Keratinocyte (primary cell): ENCODE measurements around the gene GRIK4. TPM values are rescaled to one million over a fixed set of nuclear protein-coding genes. Genes with fewer than 3 reads are reported as not detected.

ENCODE experiments used
- DNase-seq: peaks from one replicate; pipeline ENCODE4 v3.0.0-alpha.2; 2011; ENCODE audit warnings: low read depth, missing footprints, low spot score
- FAIRE-seq: peaks from 2 replicates; lab custom pipeline; 2011; peaks lifted over from hg19 to GRCh38; lab: Jason Lieb, UNC
- H2AFZ ChIP-seq: 2 replicates; pipeline ENCODE4 v1.6.0; 2012; ENCODE audit warnings: low read length, control low read depth, inconsistent platforms; ENCODE audit not compliant: control insufficient read depth
- H3K27ac ChIP-seq: 2 replicates; pipeline ENCODE4 v1.5.1; 2011; ENCODE audit warnings: low read length; ENCODE audit not compliant: control insufficient read depth, insufficient read depth
- H3K27me3 ChIP-seq: 3 replicates; pipeline ENCODE4 v1.6.0; 2011; ENCODE audit warnings: low read length; ENCODE audit not compliant: control insufficient read depth, insufficient read depth; ENCODE audit errors: extremely low read depth
- H3K36me3 ChIP-seq, 2 experiments: 2 replicates in 1 of 2; 3 replicates in 1 of 2; pipeline ENCODE4 v1.5.1; 2011; ENCODE audit warnings: low read length in 2 of 2, mild to moderate bottlenecking in 1 of 2; ENCODE audit not compliant: control insufficient read depth in 2 of 2, insufficient read depth in 2 of 2; ENCODE audit errors: extremely low read depth in 1 of 2
- H3K4me1 ChIP-seq: 3 replicates; pipeline ENCODE4 v1.5.1; 2011; ENCODE audit warnings: low read length; ENCODE audit not compliant: control insufficient read depth, insufficient read depth; ENCODE audit errors: extremely low read depth
- H3K4me2 ChIP-seq: 3 replicates; pipeline ENCODE4 v1.6.0; 2011; ENCODE audit warnings: low read depth, low read length; ENCODE audit not compliant: control insufficient read depth, insufficient read depth; ENCODE audit errors: extremely low read depth
- H3K4me3 ChIP-seq, 3 experiments: fragments of 200-600 bp in 1 of 3; sonication (generic) in 1 of 3; 2 replicates in 2 of 3; 3 replicates in 1 of 3; pipeline ENCODE4 v1.5.1; 2011 to 2016; ENCODE audit warnings: low read length in 3 of 3, mild to moderate bottlenecking in 3 of 3, control low read depth in 2 of 3, inconsistent platforms in 1 of 3, low read depth in 1 of 3, mixed read lengths in 1 of 3, mixed run types in 1 of 3, moderate library complexity in 1 of 3; ENCODE audit not compliant: control insufficient read depth in 2 of 3, insufficient read depth in 2 of 3; ENCODE audit errors: extremely low read depth in 1 of 3
- H3K79me2 ChIP-seq: 2 replicates; pipeline ENCODE4 v1.6.0; 2012; ENCODE audit warnings: low read length; ENCODE audit not compliant: control insufficient read depth, insufficient read depth
- H3K9ac ChIP-seq: 3 replicates; pipeline ENCODE4 v1.6.0; 2011; ENCODE audit warnings: low read length; ENCODE audit not compliant: control insufficient read depth, insufficient read depth; ENCODE audit errors: extremely low read depth
- H3K9me1 ChIP-seq: 3 replicates; pipeline ENCODE4 v1.6.0; 2011; ENCODE audit warnings: low read length; ENCODE audit not compliant: control insufficient read depth, insufficient read depth; ENCODE audit errors: extremely low read depth
- H3K9me3 ChIP-seq: 2 replicates; pipeline ENCODE4 v1.5.1; 2012; ENCODE audit warnings: low read depth, low read length; ENCODE audit not compliant: control insufficient read depth
- H4K20me1 ChIP-seq: 3 replicates; pipeline ENCODE4 v1.6.0; 2011; ENCODE audit warnings: low read length; ENCODE audit not compliant: control insufficient read depth, insufficient read depth; ENCODE audit errors: extremely low read depth
- EZH2 ChIP-seq: IDR thresholded peaks from one replicate; pipeline ENCODE4 v1.6.1; 2012; ENCODE audit warnings: inconsistent platforms, mild to moderate bottlenecking, low read length, moderate library complexity
- dilution Hi-C: fragments of 300-500 bp; cut with MboI; formaldehyde crosslinking; loops from one replicate; pipeline ENCODE4 v1.7.0; 2020; ENCODE audit warnings: low sequenced_read_pairs; ENCODE audit not compliant: extremely low pct_ligation_motif_present
- polyA plus RNA-seq, 5 experiments: library from polyadenylated mRNA; depleted of rRNA in 3 of 5; stranded (reverse) in 3 of 5; stranded (forward) in 1 of 5; unstranded in 1 of 5; fragments of >200 nt; gene quantifications; 1 replicate in 1 of 5; 2 replicates in 3 of 5; 3 replicates in 1 of 5; pipeline versions ENCODE4 v1.2.1 to v1.2.3, GENCODE V29; 2011 to 2012; ENCODE audit warnings: missing spikeins in 2 of 5, low read depth in 1 of 5, low replicate concordance in 1 of 5
- TF ChIP-seq, protein P1 (sequence below), 3 experiments: IDR thresholded peaks in 1 of 3; conservative IDR thresholded peaks in 1 of 3; optimal IDR thresholded peaks in 1 of 3; 2 replicates in 2 of 3; 3 replicates in 1 of 3; pipeline versions ENCODE3 to v1.5.1; 2011; ENCODE audit warnings: low read length in 3 of 3, mild to moderate bottlenecking in 3 of 3, moderate library complexity in 2 of 3, control low read depth in 1 of 3, inconsistent platforms in 1 of 3; ENCODE audit not compliant: insufficient read depth in 2 of 3; ENCODE audit errors: extremely low read depth in 1 of 3

Gene GRIK4
- polyA plus RNA-seq, 1 donor (not counting 4 experiments of a cell fraction or from before 2014, with no cell fraction given) = not detected

DNA sequence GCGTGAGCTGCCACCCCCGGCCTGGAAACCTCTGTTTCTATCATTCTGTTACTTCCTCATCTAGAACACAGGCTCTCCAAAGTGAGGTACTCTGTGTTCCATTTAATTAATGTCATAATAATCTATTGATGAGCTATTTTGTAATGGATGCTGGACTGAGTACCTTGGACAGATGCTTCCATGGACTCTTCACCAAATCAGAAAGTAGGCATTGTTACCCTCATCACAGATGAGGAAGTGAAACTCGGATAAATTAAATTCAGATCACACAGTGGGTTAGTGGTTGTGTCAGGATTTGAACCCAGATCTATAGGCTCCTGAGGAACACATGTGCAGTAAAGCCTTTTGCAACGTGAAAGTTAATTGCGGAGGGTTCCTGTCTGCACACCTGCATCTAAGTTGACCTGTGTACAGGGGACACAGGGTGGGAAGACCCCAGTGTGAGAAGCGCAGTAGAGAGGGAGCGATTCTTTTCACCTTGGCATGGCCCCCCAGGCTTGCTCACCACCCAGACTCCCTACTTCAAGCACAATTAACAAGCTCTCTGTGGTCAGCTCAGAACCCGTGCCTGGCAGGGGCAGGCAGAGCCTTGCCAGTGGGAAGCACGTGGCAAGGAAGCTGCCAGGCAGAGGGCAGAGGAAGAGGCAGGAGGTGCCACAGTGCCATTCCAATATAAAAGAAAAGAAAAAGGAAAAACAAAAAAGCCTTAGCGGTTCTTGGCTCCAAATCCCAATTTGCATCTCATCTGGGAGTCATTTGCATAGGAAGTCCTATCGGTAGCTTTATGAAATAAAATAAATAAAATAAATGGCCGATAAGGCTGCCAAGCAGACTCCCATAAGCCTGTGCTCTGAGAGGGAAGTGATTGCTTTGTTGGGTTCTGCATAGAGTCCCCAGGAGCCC is 239.3 kb downstream of the GRIK4 start:
- no peak overlapping the region for H3K27ac ChIP-seq
- no peak overlapping the region for H2AFZ ChIP-seq
- H3K79me2 ChIP-seq = no peaks in the 10 kb centered on the region
- dilution Hi-C loops = no loop called here
- FAIRE-seq = no peak
- H3K9ac ChIP-seq = no peak overlapping the region
- no peak for TF ChIP-seq EZH2
- TF ChIP-seq, protein P1, sequence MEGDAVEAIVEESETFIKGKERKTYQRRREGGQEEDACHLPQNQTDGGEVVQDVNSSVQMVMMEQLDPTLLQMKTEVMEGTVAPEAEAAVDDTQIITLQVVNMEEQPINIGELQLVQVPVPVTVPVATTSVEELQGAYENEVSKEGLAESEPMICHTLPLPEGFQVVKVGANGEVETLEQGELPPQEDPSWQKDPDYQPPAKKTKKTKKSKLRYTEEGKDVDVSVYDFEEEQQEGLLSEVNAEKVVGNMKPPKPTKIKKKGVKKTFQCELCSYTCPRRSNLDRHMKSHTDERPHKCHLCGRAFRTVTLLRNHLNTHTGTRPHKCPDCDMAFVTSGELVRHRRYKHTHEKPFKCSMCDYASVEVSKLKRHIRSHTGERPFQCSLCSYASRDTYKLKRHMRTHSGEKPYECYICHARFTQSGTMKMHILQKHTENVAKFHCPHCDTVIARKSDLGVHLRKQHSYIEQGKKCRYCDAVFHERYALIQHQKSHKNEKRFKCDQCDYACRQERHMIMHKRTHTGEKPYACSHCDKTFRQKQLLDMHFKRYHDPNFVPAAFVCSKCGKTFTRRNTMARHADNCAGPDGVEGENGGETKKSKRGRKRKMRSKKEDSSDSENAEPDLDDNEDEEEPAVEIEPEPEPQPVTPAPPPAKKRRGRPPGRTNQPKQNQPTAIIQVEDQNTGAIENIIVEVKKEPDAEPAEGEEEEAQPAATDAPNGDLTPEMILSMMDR (optimal IDR thresholded peaks at IDR 0.05 in 1 of 3, IDR thresholded peaks at IDR 0.05 in 1 of 3, conservative IDR thresholded peaks at IDR 0.05 in 1 of 3; ENCODE audit: extremely low read depth in 1 of 3, insufficient read depth in 2 of 3, low read length in 3 of 3) = no peak
- no peaks in the 10 kb centered on the region for H3K9me3 ChIP-seq
- no peak overlapping the region for H3K4me2 ChIP-seq
- H4K20me1 ChIP-seq = no peaks in the 10 kb centered on the region
- no peaks in the 10 kb centered on the region for H3K36me3 ChIP-seq
- H3K27me3 ChIP-seq = peaks cover 10% of the 10 kb centered on the region
- no peaks in the 10 kb centered on the region for H3K9me1 ChIP-seq
- DNase-seq = no peak
- H3K4me3 ChIP-seq = no peak overlapping the region
- peaks cover 25% of the 10 kb centered on the region for H3K4me1 ChIP-seq

DNA sequence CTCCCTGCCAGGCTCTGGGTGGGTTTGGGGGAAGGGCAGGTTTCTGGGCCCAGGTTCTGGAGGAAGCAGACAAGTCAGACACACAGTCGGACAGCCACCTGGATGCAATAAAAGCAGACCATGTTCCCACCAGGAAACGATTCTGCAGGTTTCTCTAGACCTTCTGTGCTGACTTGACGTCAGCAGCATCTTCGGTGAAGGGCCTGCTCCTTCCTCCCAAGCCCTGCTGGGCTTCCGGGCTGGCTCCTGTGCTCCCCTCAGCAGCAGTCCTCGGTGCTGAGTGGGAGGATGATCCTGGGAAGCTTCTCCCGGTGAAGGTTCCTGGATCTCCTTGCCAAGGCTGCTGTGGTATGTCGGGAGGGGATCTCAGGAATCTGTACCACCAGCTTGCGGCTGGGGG is 240.0 kb downstream of the GRIK4 start:
- peaks cover 19% of the 10 kb centered on the region for H3K4me1 ChIP-seq
- no peaks in the 10 kb centered on the region for H3K36me3 ChIP-seq
- peaks cover 10% of the 10 kb centered on the region for H3K27me3 ChIP-seq
- no peak overlapping the region for H3K9ac ChIP-seq
- H3K9me3 ChIP-seq = no peaks in the 10 kb centered on the region
- no peak for TF ChIP-seq EZH2
- TF ChIP-seq, protein P1 (optimal IDR thresholded peaks at IDR 0.05 in 1 of 3, IDR thresholded peaks at IDR 0.05 in 1 of 3, conservative IDR thresholded peaks at IDR 0.05 in 1 of 3; ENCODE audit: extremely low read depth in 1 of 3, insufficient read depth in 2 of 3, low read length in 3 of 3) = no peak
- FAIRE-seq (no peak), DNase-seq (no peak)
- H3K4me3 ChIP-seq = no peak overlapping the region
- no peaks in the 10 kb centered on the region for H3K79me2 ChIP-seq
- dilution Hi-C loops = no loop called here
- no peak overlapping the region for H2AFZ ChIP-seq
- H3K4me2 ChIP-seq = no peak overlapping the region
- no peaks in the 10 kb centered on the region for H3K9me1 ChIP-seq
- H3K27ac ChIP-seq = no peak overlapping the region
- no peaks in the 10 kb centered on the region for H4K20me1 ChIP-seq
